ENCODE measurements around the gene CAPN10. TPM values are rescaled to one million over a fixed set of nuclear protein-coding genes. Genes with fewer than 3 reads are reported as not detected.

CAPN10 gene
- total and polyA plus RNA-seq, 2 donors (not counting 3 experiments of a cell fraction or from before 2014, with no cell fraction given): 25.2 to 39.9 TPM

DNA sequence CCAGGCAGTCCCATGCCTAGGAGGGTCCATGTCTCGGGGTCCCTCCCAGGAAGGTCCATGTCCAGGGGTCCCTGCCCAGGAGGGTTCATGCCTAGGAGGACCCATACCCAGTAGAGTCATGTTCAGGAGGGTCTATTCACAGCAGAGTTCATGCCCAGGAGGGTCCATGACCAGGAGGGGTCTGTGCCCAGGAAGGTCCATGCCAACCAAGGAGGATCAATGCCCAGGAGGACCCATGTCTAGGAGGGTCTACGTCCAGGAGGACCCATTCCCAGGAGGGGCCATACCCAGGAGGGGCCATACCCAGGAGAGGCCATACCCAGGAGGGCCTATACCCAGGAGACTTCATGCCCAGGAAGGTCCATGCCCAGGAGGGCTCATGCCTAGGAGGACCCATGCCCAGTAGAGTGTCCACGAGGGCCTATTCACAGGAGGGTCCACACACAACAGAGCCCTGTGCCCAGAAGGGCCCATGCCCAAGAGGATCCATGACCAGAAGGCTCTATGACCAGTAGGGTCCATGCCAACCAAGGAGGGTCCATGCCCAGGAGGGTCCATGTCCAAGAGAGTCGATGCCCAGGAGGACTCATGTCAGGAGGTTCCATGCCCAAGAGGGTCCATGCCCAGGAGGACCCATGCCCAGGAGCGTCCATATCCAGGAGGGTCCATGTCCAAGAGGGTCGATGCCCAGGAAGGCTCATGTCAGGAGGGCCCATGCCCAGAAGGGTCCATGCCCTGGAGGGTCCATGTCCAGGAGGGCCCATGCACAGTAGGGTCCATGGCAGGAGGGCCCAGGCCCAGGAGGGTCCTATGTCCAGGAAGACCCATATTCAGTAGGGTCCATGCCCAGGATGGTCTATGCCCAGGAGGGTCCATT, 48.8 kb downstream of the CAPN10 start:
- Histone ChIP-seq H3K4me3 (replicated peaks in 1 of 3; ENCODE audit: insufficient read depth in 1 of 3, low read depth in 1 of 3, low read length in 3 of 3) (no peak overlapping the region), H3K9ac (replicated peaks; ENCODE audit: extremely low read depth, insufficient read depth, low read length) (no peak overlapping the region), H3K9me3 (replicated peaks; ENCODE audit: control insufficient read depth, insufficient read depth, low read length) (no peaks in the 10 kb centered on the region), H2AFZ (ENCODE audit: low read depth, low read length) (no peak overlapping the region), H3K27me3 (ENCODE audit: control insufficient read depth in 2 of 2, insufficient read depth in 2 of 2, low read length in 2 of 2) (no peaks in the 10 kb centered on the region), H3K4me2 (ENCODE audit: insufficient read depth, low read length) (no peak overlapping the region), H3K36me3 (ENCODE audit: control insufficient read depth in 2 of 2, extremely low read depth in 1 of 2, insufficient read depth in 2 of 2, low read length in 2 of 2) (no peaks in the 10 kb centered on the region), H3K4me1 (ENCODE audit: control insufficient read depth, extremely low read depth, insufficient read depth, low read length) (no peaks in the 10 kb centered on the region), H3K27ac (ENCODE audit: insufficient read depth, low read depth, low read length) (no peak overlapping the region), H4K20me1 (replicated peaks; ENCODE audit: control insufficient read depth, extremely low read depth, insufficient read depth, low read length) (no peaks in the 10 kb centered on the region), H3K79me2 (ENCODE audit: control insufficient read depth, insufficient read depth, low read length) (no peaks in the 10 kb centered on the region), H3K9me1 (replicated peaks; ENCODE audit: control insufficient read depth, extremely low read depth, insufficient read depth, low read length) (no peaks in the 10 kb centered on the region)
- ChIA-PET CTCF (no interaction called here), POLR2A (no interaction called here)
- no peak for DNase-seq (ENCODE audit: low read depth, low spot score)
- intact Hi-C loops (cut with micrococcal nuclease) (no loop called here), dilution Hi-C loops (cut with MboI; ENCODE audit: extremely low pct_ligation_motif_present, low sequenced_read_pairs) (no loop called here)
- TF ChIP-seq CTCF (IDR thresholded peaks at IDR 0.05; ENCODE audit: extremely low read depth in 1 of 2, insufficient read depth in 1 of 2, low read depth in 1 of 2, low read length in 2 of 2) (no peak), JUN (IDR thresholded peaks at IDR 0.05; ENCODE audit: borderline replicate concordance, insufficient read depth, insufficient read length, low read depth) (no peak), POLR2A (IDR thresholded peaks at IDR 0.05; ENCODE audit: low read depth, low read length) (no peak), MAX (IDR thresholded peaks at IDR 0.05; ENCODE audit: insufficient read depth, insufficient read length) (no peak), EZH2 (IDR thresholded peaks at IDR 0.05; ENCODE audit: borderline replicate concordance, low read depth, low read length, severe bottlenecking) (no peak), MYC (IDR thresholded peaks at IDR 0.05; ENCODE audit: low read depth, low read length) (no peak), GATA2 (IDR thresholded peaks at IDR 0.05; ENCODE audit: insufficient read depth, insufficient read length, low read depth, low read length) (no peak), FOS (IDR thresholded peaks at IDR 0.05; ENCODE audit: borderline replicate concordance, insufficient read depth, low read length) (no peak), POLR2AphosphoS5 (IDR thresholded peaks at IDR 0.05; ENCODE audit: insufficient read depth, low read depth, low read length) (no peak)
- FAIRE-seq: no peak
- BruUV-seq (replicated peaks): no TSS peak

Data from endothelial cell of umbilical vein (primary cell).